Muscle of leg (tissue), 11 donors: ENCODE results near the gene ART4. TPM values are rescaled to one million over a fixed set of nuclear protein-coding genes. Genes with fewer than 3 reads are reported as not detected.

Experiments
- DNase-seq: peaks from one replicate; pipeline ENCODE4 v3.0.0; 2013
- H3K27ac ChIP-seq: one replicate; pipeline ENCODE4 v1.5.1; 2013; ENCODE audit warnings: mild to moderate bottlenecking, low read length, control low read depth
- H3K27me3 ChIP-seq: one replicate; pipeline ENCODE4 v1.6.1; 2013; ENCODE audit warnings: low read length; ENCODE audit not compliant: control insufficient read depth, insufficient read depth
- H3K36me3 ChIP-seq: one replicate; pipeline ENCODE4 v1.6.1; 2013; ENCODE audit warnings: low read length; ENCODE audit not compliant: control insufficient read depth, insufficient read depth
- H3K4me1 ChIP-seq: one replicate; pipeline ENCODE4 v1.6.1; 2013; ENCODE audit warnings: low read length; ENCODE audit not compliant: control insufficient read depth, insufficient read depth
- H3K4me3 ChIP-seq: one replicate; pipeline ENCODE4 v1.5.1; 2013; ENCODE audit warnings: low read length, control low read depth
- H3K9me3 ChIP-seq: replicated peaks from 2 replicates; pipeline ENCODE4 v1.6.1; 2013; ENCODE audit warnings: low read depth, low read length; ENCODE audit not compliant: control insufficient read depth
- WGBS: methylation state at CpG from one replicate; pipeline ENCODE4 v1.1.5; 2013; ENCODE audit warnings: missing lambda C conversion rate; ENCODE audit not compliant: insufficient coverage; 5-methylcytosine and 5-hydroxymethylcytosine counted together
- polyA plus RNA-seq, 8 donors: library from polyadenylated mRNA; unstranded; fragments of 120-200 nt; gene quantifications; one replicate each; pipeline versions ENCODE4 v1.2.1 to v1.2.3, GENCODE V29; 2013; ENCODE audit warnings: inconsistent platforms in 1 of 8, low replicate concordance in 1 of 8; ENCODE audit not compliant: insufficient read length in 8 of 8, insufficient read depth in 1 of 8
- total RNA-seq: library from RNA; stranded (reverse); fragments of 120-200 nt; gene quantifications from one replicate; pipeline ENCODE4 v1.2.4, GENCODE V29; 2013

Gene ART4
- total and polyA plus RNA-seq, 9 donors = 0.05 to 0.51 (median 0.12) TPM

DNA sequence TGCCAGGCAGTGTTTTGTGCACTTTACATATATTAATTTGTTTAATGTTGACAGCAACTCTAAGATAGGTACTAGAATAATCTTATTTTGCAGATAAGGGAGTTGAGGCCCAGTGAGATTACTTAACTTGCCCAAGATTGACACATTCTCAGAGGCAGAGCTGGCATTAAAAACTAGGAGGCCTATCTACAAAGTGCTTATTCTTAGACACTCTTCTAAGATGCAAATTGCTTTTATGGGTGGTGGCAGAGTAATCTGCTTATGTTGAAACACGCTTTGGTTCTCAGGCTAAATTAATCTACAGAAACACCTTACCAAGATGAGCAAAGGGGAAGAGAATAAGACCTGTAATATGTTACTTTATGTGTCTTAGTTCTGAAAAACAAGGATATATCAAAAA lies 35.2 kb upstream of the ART4 start:
- Histone ChIP-seq H3K27ac (no peak overlapping the region), H3K9me3 (no peaks in the 10 kb centered on the region), H3K36me3 (no peaks in the 10 kb centered on the region), H3K4me3 (no peak overlapping the region), H3K27me3 (no peaks in the 10 kb centered on the region), H3K4me1 (no peaks in the 10 kb centered on the region)
- DNase-seq = no peak
- WGBS = no CpG with 5 or more reads among the region's 1 CpG

DNA sequence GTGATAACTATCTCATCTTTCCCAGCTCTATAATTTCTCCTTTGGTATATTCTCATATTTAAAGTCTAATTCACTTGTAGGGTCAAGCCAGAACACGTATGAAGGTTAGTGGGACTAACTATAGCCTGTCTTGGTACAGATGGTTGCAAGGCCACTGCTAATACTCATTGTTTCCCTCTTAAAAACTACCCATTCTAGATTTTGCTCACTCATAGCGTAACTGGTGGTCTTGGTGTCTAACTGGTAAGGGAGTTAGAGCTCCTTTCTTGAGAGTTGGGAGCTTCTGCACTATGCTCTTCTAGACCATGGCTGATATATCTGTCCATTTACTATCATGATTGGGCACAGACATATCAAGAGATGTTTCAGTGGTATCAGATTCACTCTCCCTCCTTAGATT lies 33.5 kb upstream of the ART4 start:
- no peak overlapping the region for H3K27ac ChIP-seq
- DNase-seq = no peak
- no peaks in the 10 kb centered on the region for H3K9me3 ChIP-seq
- H3K36me3 ChIP-seq = no peaks in the 10 kb centered on the region
- no peak overlapping the region for H3K4me3 ChIP-seq
- H3K4me1 ChIP-seq = no peaks in the 10 kb centered on the region
- no CpG with 5 or more reads among the region's 2 CpGs for WGBS
- no peaks in the 10 kb centered on the region for H3K27me3 ChIP-seq

DNA sequence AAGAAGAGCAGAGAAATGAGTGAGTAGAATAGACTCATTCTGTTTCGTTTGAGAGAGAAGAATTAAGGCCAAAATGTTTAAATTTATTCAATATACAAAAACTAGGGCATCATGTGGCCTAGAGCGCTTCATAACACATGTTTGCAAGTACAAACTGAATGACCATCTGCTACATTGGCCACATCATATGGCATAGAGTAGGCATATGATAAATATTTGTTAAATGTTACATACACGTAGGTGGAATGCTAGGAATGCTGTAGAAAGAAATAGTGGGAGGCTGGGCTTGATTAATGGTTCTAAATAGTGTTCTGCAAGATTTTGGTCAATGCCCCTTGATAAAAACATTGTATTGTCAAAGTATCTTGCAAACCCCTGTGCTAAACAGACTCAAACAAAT lies 31.6 kb upstream of the ART4 start:
- Histone ChIP-seq H3K4me3 (no peak overlapping the region), H3K4me1 (no peaks in the 10 kb centered on the region), H3K36me3 (no peaks in the 10 kb centered on the region), H3K27me3 (no peaks in the 10 kb centered on the region), H3K9me3 (no peaks in the 10 kb centered on the region), H3K27ac (no peak overlapping the region)
- WGBS = no CpG with 5 or more reads among the region's 3 CpGs
- no peak for DNase-seq

DNA sequence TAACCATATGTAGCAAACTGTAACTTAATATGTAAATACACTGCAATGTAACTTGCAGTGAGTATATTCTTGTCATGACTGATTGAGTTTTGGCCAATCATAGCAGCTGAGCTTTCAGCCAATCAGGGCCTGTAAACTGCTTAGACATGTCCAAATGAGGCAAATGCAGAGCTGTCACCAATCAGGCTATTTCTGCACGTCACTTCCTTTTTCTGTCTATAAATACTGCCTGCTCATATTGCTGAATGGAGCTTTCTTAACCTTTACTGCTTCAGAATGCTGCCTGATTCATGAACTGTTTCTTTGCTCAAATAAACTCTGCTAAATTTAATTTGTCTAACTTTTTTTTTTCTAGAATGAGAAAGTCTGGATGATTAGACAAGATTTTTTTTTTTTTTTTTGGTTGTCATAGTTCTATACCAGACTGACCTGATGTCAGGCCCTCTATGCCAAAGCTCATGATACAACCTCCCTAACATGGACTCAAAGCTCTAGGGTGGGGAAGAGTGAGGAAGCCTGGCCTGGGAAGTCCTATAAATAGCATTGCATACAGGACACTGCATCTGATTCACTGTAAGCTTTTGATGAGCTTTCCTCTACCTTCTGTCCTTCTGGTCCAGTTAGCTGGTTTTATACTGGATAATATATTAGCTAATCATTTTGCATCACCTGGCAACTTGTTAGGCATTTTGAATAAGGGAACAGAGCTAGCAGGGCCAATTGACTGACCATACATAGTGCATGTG lies 30.3 kb upstream of the ART4 start:
- no peaks in the 10 kb centered on the region for H3K9me3 ChIP-seq
- H3K4me3 ChIP-seq = no peak overlapping the region
- H3K27me3 ChIP-seq = no peaks in the 10 kb centered on the region
- H3K4me1 ChIP-seq = no peaks in the 10 kb centered on the region
- H3K36me3 ChIP-seq = no peaks in the 10 kb centered on the region
- no CpG with 5 or more reads among the region's 1 CpG for WGBS
- no peak overlapping the region for H3K27ac ChIP-seq
- DNase-seq = no peak

DNA sequence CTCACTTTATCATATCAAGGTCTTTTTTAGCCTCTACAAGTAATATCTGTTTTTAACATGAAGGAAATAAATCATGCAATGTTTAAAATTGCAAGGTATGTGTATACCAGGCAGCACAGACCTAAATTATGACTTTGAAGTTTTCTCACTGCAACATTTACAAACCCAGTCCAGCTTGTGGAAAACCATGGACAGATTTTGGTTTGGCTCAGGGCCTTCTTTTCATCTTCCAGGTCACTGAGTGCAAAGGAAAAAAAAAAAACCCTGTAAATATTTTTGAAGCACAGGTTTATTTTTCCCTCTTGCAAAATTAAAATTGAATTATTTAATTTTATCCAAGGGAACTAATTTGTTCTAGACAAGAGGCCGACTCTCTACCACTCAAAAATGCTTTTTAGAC lies 28.6 kb upstream of the ART4 start:
- no peak for DNase-seq
- no peaks in the 10 kb centered on the region for H3K36me3 ChIP-seq
- WGBS = no CpG with 5 or more reads among the region's 1 CpG

DNA sequence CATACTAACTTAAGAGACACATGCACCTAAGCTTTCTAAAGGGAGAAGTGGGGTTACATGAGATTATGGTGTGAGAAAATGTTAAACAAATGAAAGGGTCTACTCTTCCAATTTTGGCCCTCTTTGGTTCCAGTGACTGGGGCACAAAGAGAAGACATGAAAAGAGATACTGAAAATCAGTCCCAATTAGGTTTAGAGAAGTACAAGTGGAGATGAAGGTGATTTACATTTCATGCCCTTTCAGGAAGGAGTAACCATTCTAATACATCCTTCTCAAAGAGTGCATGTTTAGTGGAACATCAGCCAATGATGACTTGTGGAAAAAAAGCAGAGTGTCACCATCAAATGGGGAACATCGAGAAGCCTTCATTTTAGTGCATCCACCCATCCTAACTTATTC lies 27.9 kb upstream of the ART4 start:
- H3K36me3 ChIP-seq = no peaks in the 10 kb centered on the region
- H3K9me3 ChIP-seq = peaks cover 5% of the 10 kb centered on the region
- no peak overlapping the region for H3K4me3 ChIP-seq
- 100% methylated on average over 1 of the region's 1 CpG for WGBS
- DNase-seq = no peak
- no peaks in the 10 kb centered on the region for H3K27me3 ChIP-seq
- H3K4me1 ChIP-seq = no peaks in the 10 kb centered on the region
- H3K27ac ChIP-seq = no peak overlapping the region

More for the DNA sequence above, 28.6 kb upstream of the ART4 start:
- H3K27ac ChIP-seq = no peak overlapping the region
- H3K27me3 ChIP-seq = no peaks in the 10 kb centered on the region
- peaks cover 3% of the 10 kb centered on the region for H3K9me3 ChIP-seq
- no peaks in the 10 kb centered on the region for H3K4me1 ChIP-seq
- H3K4me3 ChIP-seq = no peak overlapping the region

DNA sequence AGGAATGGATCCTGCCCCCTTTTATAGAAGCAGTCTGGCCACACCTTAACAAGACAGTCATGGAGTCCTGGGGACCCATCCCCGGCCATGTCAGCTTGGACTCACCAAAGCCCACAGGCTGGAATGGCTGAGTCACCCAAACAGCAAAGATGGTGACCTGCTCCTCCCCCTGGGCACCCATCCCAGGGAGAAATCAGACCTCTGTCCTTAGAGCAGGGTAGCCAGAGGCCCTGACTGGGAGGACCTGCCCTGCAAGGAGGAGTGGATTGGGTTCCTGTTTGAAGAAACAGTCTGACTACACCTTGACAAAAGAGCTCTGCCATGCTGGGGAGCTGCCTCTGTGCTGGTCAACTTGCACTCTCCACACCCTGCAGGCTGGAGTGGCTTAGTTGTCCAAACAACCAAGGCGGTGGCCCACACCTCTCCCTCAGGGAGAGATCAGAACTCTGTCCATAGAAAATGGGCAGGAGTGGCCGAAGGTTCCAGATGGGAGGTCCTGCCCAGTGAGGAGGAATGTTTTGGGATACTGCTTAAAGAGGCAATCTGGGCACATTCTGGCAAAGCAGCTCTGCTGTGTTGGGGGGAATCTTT lies 25.7 kb upstream of the ART4 start:
- Histone ChIP-seq H3K27ac (no peak overlapping the region), H3K4me1 (no peaks in the 10 kb centered on the region), H3K9me3 (peaks cover 5% of the 10 kb centered on the region), H3K36me3 (no peaks in the 10 kb centered on the region), H3K4me3 (no peak overlapping the region), H3K27me3 (no peaks in the 10 kb centered on the region)
- no peak for DNase-seq
- 83% methylated on average over 2 of the region's 3 CpGs for WGBS

DNA sequence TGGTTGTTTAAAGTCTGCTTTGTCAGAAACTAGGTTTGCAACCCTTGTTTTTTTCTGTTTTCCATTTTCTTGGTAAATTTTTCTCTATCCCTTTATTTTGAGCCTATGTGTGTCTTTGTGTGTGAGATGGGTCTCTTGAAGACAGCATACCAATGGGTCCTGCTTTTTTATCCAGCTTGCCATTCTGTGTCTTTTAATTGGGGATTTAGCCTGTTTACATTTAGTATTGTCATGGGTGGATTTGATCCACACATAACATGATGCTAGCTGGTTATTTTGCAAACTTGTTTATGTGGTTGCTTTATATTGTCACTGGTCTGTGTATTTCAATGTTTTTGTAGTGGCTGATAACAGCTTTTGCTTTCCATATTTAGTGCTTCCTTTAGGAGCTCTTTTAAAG lies 17.2 kb upstream of the ART4 start:
- H3K4me3 ChIP-seq = no peak overlapping the region
- DNase-seq = no peak

DNA sequence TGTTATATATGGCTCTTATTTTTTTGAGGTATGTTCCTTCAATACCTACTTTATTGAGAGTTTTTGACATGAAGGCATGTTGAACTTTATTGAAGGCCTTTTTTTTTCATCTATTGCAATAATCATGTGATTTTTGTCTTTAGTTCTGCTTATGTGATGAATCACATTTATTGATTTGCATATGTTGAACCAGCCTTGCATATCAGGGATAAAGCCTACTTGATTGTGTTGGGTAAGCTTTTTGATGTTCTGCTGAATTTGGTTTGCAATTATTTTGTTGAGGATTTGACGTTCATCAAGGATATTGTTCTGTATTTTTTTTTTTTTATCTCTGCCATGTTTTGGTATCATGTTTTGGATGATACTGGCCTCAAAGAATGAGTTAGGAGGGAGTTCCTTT lies 15.2 kb upstream of the ART4 start:
- Histone ChIP-seq H3K27me3 (no peaks in the 10 kb centered on the region), H3K9me3 (peaks cover 6% of the 10 kb centered on the region), H3K36me3 (no peaks in the 10 kb centered on the region), H3K4me3 (no peak overlapping the region), H3K4me1 (peaks cover 2% of the 10 kb centered on the region), H3K27ac (no peak overlapping the region)
- DNase-seq = no peak
- WGBS = 100% methylated on average over 1 of the region's 1 CpG

More for the DNA sequence above, 17.2 kb upstream of the ART4 start:
- peaks cover 6% of the 10 kb centered on the region for H3K9me3 ChIP-seq
- no peak overlapping the region for H3K27ac ChIP-seq
- no peaks in the 10 kb centered on the region for H3K36me3 ChIP-seq
- H3K4me1 ChIP-seq = no peaks in the 10 kb centered on the region
- H3K27me3 ChIP-seq = no peaks in the 10 kb centered on the region

DNA sequence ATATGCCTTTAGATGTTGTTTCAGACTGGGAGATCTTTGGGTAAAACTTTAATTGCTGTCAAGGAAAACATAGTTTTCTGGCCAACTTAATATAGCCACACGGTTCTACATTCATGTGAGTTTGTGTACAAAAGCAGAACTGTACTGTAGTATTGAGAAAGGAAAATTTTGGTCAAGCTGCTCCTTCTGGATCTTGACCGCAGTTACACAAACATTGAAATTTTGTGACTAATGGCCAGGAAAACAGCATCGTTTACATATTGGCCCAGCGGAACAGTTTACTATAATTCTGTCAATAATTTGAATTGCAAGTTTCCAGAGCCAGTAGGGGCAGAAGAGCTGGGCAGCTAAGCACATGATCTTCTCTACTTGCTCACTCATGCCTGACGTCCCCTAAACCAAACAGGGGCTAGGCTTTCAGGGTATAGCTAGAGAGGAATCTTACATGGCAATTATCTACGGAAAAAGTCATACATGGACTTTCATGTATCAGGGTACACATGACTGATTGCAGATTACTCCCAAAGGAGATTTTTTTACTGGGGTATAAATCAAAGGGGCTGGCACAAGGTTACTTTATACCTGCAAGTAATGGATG lies 11.4 kb upstream of the ART4 start:
- DNase-seq = peak; percentile 83
- peak overlapping the region; percentile 64 for H3K27ac ChIP-seq

More for the DNA sequence above, 11.4 kb upstream of the ART4 start:
- H3K9me3 ChIP-seq = peaks cover under 1% of the 10 kb centered on the region
- H3K4me3 ChIP-seq = no peak overlapping the region
- WGBS = 46% methylated on average over 2 of the region's 6 CpGs
- H3K27me3 ChIP-seq = no peaks in the 10 kb centered on the region
- H3K4me1 ChIP-seq = peaks cover 2% of the 10 kb centered on the region
- no peaks in the 10 kb centered on the region for H3K36me3 ChIP-seq
